ENCODE measurements around the gene TBCD. TPM values are rescaled to one million over a fixed set of nuclear protein-coding genes. Genes with fewer than 3 reads are reported as not detected.
"Not testable (repeated sequence)": the region's sequence is repeated elsewhere in the genome, so short reads cannot be mapped to it uniquely, and the experiment has no call there.

Gene TBCD
- total RNA-seq, 3 donors from 2014 or later, result 41.3 to 76.0 (median 55.4) TPM

DNA sequence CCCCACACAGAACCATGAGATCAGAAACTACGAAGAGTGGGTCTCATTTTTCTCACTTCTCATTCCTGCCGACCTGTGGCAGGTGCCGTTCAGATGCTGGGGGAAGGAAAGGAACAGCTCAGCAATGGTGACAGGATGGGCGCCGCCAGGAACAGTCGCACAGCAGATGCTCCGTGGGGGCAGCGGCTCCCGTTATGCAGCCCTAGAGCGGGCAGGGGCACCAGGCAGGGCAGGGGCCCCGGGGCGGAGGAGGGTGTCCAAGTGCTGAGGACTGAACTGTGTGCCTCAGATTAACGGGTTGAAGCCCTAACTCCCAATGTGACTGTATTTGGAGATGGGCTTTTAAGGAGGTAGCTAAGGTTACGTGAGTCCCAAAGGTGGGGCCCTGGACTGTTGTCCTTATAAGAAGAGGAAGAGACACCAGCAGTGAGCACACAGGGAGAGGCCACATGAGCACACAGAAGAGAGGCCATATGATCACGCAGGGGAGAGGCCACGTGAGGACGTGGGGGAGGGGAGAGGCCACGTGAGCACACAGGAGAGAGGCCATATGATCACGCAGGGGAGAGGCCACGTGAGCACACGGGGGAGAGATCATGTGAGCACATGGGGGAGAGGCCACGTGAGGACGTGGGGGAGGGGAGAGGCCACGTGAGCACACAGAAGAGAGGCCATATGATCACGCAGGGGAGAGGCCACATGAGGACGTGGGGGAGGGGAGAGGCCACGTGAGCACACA is 231.8 kb downstream of the TBCD start:
- no peaks in the 10 kb centered on the region for H3K36me3 ChIP-seq (ENCODE audit: low read depth)
- no peaks in the 10 kb centered on the region for H3K9me3 ChIP-seq
- no peaks in the 10 kb centered on the region for H3K4me1 ChIP-seq (ENCODE audit: low read depth)
- H3K4me3 ChIP-seq, result no peak overlapping the region
- no peak for TF ChIP-seq CTCF (IDR thresholded peaks at IDR 0.05)
- intact Hi-C loops (cut with DNase I, micrococcal nuclease), result no loop called here
- ATAC-seq (no peak), DNase-seq (no peak)

GRCh38 chr17:82984249-82984617 is 232.4 kb downstream of the TBCD start:
- intact Hi-C loops (cut with DNase I, micrococcal nuclease); DNase-seq; H3K4me3 ChIP-seq; H3K9me3 ChIP-seq; H3K4me1 ChIP-seq (ENCODE audit: low read depth); H3K36me3 ChIP-seq (ENCODE audit: low read depth): not testable (repeated sequence)
- ATAC-seq, result peak; percentile 12

- ATAC-seq (no peak), DNase-seq (no peak)
- Histone ChIP-seq H3K9me3 (no peaks in the 10 kb centered on the region), H3K4me1 (ENCODE audit: low read depth) (no peaks in the 10 kb centered on the region), H3K36me3 (ENCODE audit: low read depth) (no peaks in the 10 kb centered on the region), H3K4me3 (no peak overlapping the region)
- intact Hi-C loops (cut with DNase I, micrococcal nuclease), result no loop called here
- no peak for TF ChIP-seq CTCF (IDR thresholded peaks at IDR 0.05)
Measured at GRCh38 chr17:82984751-82985427, 233.0 kb downstream of the TBCD start.

- H3K36me3 ChIP-seq (ENCODE audit: low read depth), result no peaks in the 10 kb centered on the region
- ATAC-seq (no peak), DNase-seq (no peak)
- no peaks in the 10 kb centered on the region for H3K9me3 ChIP-seq
- no peaks in the 10 kb centered on the region for H3K4me1 ChIP-seq (ENCODE audit: low read depth)
- no peak overlapping the region for H3K4me3 ChIP-seq
- no peak for TF ChIP-seq CTCF (IDR thresholded peaks at IDR 0.05)
- intact Hi-C loops (cut with DNase I, micrococcal nuclease), result no loop called here
Measured at GRCh38 chr17:82985428-82985805, 233.6 kb downstream of the TBCD start.

GRCh38 chr17:82985973-82986372 is 234.1 kb downstream of the TBCD start:
- no peak overlapping the region for H3K4me3 ChIP-seq
- H3K4me1 ChIP-seq (ENCODE audit: low read depth), result no peaks in the 10 kb centered on the region
- H3K9me3 ChIP-seq, result no peaks in the 10 kb centered on the region
- ATAC-seq, result peak; percentile 84
- peak; percentile 32 to 76 (median 61) for DNase-seq
- no peak for TF ChIP-seq CTCF (IDR thresholded peaks at IDR 0.05)
- H3K36me3 ChIP-seq (ENCODE audit: low read depth), result no peaks in the 10 kb centered on the region
- intact Hi-C loops (cut with DNase I, micrococcal nuclease), result no loop called here

GRCh38 chr17:82989051-82989450 is 237.2 kb downstream of the TBCD start:
- H3K36me3 ChIP-seq (ENCODE audit: low read depth); DNase-seq; ATAC-seq; H3K4me1 ChIP-seq (ENCODE audit: low read depth); H3K4me3 ChIP-seq; intact Hi-C loops (cut with DNase I, micrococcal nuclease): not testable (repeated sequence)
- H3K9me3 ChIP-seq, result peaks cover 17% of the 10 kb centered on the region

All from mucosa of descending colon (tissue), 3 donors.